ENCODE measurements around the gene ADAMTSL1. TPM values are rescaled to one million over a fixed set of nuclear protein-coding genes. Genes with fewer than 3 reads are reported as not detected.

The ADAMTSL1 gene
- total RNA-seq, 2 experiments from 2014 or later, result not detected

DNA sequence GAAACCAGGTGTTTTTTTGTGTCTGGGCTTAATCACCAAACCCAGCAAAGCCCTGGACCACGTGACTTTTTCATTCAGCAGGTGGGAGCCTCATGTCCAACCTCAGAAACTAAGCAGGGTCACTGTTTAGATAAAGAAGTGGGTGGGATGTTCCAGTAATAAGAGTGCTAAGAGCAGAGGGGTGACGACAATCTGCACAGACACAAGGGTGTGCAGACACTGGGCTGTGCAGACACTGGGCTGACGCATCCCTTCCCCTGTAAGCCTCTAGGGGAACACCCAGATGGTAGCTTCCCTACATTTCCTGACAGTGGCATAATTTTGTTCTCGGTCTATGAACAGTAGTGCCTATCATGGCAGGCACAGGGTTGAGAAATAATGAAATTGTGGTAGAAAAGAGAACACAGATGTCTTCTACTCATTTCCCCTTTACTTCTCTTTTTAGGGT lies 474.0 kb downstream of the ADAMTSL1 start:
- no peaks in the 10 kb centered on the region for H3K9me3 Mint-ChIP-seq
- no peaks in the 10 kb centered on the region for H3K36me3 Mint-ChIP-seq
- no peaks in the 10 kb centered on the region for H3K4me1 Mint-ChIP-seq
- POLR2A ChIA-PET, result no interaction called here
- no peak overlapping the region for H3K4me3 Mint-ChIP-seq
- peaks cover 2% of the 10 kb centered on the region for H3K27me3 Mint-ChIP-seq
- no peak for ATAC-seq (ENCODE audit: low read depth)
- H3K27ac Mint-ChIP-seq, result no peak overlapping the region
- DNase-seq, result no peak

DNA sequence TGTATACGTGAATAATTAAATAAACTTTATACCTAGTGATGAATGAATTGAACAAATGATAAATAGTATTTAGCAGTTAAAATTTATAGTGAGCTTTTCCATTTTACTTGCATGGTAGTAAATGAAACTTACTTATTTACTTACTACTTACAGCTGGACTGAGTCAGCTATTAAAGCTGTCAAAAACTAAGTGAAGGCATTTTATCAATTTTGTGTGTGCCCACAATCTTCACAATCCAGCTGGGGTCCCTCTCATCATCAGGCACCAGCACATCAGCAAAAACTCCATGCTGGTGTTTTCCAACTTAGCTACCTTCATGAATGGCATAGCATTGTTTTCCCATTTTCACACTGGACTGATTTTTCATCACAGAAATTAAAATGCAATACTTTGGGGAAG lies 478.0 kb downstream of the ADAMTSL1 start:
- Mint-ChIP-seq H3K4me3 (no peak overlapping the region), H3K27me3 (no peaks in the 10 kb centered on the region), H3K9me3 (no peaks in the 10 kb centered on the region), H3K27ac (no peak overlapping the region), H3K36me3 (no peaks in the 10 kb centered on the region), H3K4me1 (peaks cover 2% of the 10 kb centered on the region)
- POLR2A ChIA-PET, result no interaction called here
- no peak for ATAC-seq (ENCODE audit: low read depth)
- no peak for DNase-seq

DNA sequence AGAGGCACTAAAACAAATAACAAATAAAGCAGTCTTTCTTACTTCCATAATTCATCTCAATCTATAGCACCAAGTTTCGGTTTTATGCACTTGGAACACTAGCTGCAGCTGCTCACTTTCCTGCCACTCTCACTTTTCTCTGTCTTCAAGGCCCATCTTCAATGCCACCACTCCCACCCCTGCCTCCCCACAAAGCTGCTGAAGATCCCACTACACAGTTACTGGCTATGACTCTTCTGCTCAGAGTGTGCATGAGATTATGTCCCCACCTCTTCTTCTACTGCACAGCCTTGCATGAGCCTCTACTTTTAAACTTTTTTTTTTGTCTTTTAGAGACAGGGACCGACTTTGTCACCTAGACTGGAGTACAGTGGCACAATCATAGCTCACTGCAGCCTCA lies 481.7 kb downstream of the ADAMTSL1 start:
- DNase-seq (no peak), ATAC-seq (ENCODE audit: low read depth) (no peak)
- Mint-ChIP-seq H3K27me3 (peaks cover 2% of the 10 kb centered on the region), H3K4me3 (no peak overlapping the region), H3K27ac (no peak overlapping the region), H3K4me1 (peaks cover 2% of the 10 kb centered on the region), H3K9me3 (no peaks in the 10 kb centered on the region), H3K36me3 (no peaks in the 10 kb centered on the region)
- POLR2A ChIA-PET, result no interaction called here

Small RNAs within 50 kb of the gene (microRNA-seq; reads per million reads assigned to microRNA genes)
- not detected for gene MIR3152

All from activated naive CD8-positive, alpha-beta T cell treated with anti-CD3 and anti-CD28 coated beads, Interleukin-2, amount 10 ng/mL, durations not matched to agents 7 days and 5 days (primary cell).